Kidney tubule cell (primary cell): ENCODE data around the gene BCKDHA.
A peak's percentile ranks its signal among the peaks of the same experiment; 100 is the strongest.
"Not testable (repeated sequence)": the region's sequence is repeated elsewhere in the genome, so short reads cannot be mapped to it uniquely, and the experiment has no call there.

Experiments used
- DNase-seq: peaks from one replicate; pipeline ENCODE4 v3.0.0-alpha.2; 2018; ENCODE audit warnings: low spot score

BCKDHA gene

DNA sequence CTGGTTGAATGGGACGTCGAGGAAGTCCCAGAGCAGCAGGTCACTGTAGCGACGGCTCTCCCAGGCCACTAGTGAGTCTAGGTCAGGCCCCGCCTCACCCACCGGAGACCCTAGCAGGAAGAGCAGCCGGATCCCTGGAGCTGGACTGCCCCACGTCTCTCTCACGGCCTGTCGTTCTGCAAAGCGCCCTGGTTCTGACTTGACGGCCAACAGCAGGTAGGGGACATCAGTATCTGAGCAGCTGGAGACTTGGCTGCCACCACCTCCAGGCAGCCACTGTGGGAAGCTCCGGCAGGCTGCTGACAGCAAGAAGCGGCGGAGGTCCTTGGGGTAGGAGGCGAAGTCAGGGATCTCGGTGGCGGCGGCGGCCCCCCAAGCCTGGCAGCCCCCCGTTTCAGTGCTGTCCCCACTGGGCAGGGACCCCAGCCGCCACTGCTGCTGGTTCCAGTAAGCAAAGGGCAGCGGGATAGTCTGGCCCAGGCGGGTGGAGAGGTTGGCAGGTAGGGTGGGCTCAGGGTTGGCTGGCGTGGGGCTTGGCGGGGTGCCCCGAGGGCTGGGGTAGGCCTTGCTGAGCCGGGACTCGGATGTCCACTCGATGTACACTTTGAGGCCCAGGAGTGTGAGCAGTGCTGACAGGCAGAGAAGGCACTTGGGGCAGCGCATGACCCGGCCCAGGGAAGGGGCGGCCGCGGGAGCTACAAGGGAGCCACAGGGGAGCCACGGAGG is 28.7 kb downstream of the BCKDHA start:
- DNase-seq: no peak

DNA sequence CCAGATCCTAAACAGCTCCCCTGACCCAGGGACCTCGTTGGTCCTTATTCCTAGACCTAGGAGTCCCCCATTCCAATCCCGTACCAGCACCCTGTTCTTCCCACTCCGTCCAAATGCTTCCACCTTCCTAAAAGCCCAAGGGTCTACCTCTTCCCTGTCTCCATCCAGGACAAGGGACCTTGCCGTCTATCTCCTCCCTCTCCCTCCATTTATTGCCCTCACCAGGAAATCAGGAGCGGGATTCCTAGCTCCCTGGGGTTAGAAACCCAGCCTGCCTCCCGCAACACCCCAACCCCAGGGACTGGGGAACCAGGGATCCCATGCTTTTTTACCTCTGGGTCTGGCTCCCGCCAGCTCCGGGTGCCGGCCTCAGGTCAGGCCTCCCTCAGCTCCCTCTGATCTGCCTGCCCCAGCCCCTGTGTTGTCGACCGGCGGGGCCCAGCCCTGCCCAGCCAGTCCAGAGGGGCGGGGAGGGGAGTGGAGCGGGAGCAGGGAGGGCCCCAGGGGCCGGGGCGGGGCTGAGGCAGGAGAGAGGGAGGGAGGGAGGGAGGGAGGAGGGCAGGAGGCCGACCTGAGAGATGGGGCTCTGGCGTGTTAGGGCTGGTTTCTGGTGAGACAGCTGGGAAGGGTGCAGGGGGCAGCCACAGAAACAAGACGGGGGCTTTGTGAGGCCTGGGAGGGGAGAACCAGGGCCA is 29.5 kb downstream of the BCKDHA start, which contains the start of gene B3GNT8:
Gene B3GNT8, minus strand, starts transcription at position 423 of the 695 bp plus-strand sequence. CDS start 596 bp downstream, outside the sequence.
- peak; percentile 46 for DNase-seq

- no peak for DNase-seq
These were observed 30.2 kb downstream of the BCKDHA start for GRCh38 chr19:41427647-41428480.

GRCh38 chr19:41428481-41428859 is 30.9 kb downstream of the BCKDHA start:
- DNase-seq: no peak

GRCh38 chr19:41430922-41431321 is 33.3 kb downstream of the BCKDHA start:
- peak; percentile 30 for DNase-seq

GRCh38 chr19:41431426-41432386 is 34.1 kb downstream of the BCKDHA start:
- no peak for DNase-seq

- DNase-seq: no peak
These were observed 35.6 kb downstream of the BCKDHA start for GRCh38 chr19:41433171-41433570.

- DNase-seq: no peak
These were observed 36.8 kb downstream of the BCKDHA start for GRCh38 chr19:41434450-41434849.

GRCh38 chr19:41435376-41435775 is 37.8 kb downstream of the BCKDHA start:
- not testable (repeated sequence) for DNase-seq

DNA sequence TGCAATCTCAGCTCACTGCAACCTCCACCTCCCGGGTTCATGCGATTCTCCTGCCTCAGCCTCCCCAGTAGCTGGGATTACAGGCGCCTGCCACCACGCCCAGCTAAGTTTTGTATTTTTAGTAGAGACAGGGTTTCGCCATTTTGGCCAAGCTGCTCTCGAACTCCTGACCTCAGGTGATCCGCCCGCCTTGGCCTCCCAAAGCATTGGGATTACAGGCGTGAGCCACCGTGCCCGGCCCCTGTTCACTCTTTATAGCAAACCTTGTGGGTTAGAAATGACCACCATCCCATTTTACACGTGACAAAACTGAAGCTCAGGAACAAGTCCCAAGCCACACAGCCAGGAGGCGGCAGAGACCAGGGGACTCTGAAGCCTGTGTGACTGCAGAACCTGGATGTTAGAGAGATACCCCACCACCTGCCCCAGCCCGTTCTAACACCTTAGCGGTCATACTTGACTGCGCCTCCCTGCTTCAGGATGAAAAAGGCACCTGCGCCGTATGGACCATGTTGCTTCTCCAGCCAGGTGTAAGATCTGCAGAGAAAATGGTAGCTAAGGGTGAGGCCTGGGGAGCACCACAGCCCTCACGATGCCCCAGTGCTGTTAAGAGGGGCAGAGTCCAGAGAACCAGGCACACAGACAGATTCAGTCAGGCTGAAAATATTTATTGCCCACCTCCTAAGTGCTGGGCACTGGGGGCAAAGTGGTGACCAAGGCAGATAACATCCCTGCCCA is 38.5 kb downstream of the BCKDHA start:
- DNase-seq: no peak

DNA sequence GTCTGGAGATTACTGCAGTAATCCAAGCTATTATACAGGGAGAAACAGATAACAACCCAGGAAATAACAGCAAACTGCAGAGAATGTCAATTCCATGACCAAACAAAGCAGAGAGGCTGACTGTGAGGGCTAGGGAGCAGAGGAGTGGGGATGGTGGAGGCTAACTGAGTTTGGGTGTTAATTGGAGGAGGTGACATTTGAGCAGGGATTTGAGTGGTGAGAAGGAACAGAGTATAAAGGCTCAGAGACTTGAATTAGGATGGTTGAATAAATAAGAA is 39.0 kb downstream of the BCKDHA start:
- no peak for DNase-seq

GRCh38 chr19:41437944-41438574 is 40.4 kb downstream of the BCKDHA start:
- DNase-seq: no peak

- peak; percentile 98 for DNase-seq
These were observed 42.0 kb downstream of the BCKDHA start, which contains the start of gene DMAC2 for GRCh38 chr19:41439441-41440222. Gene DMAC2, minus strand, starts transcription at chr19:41439912. Its CDS starts 13 bp downstream, at chr19:41439899.

DNA sequence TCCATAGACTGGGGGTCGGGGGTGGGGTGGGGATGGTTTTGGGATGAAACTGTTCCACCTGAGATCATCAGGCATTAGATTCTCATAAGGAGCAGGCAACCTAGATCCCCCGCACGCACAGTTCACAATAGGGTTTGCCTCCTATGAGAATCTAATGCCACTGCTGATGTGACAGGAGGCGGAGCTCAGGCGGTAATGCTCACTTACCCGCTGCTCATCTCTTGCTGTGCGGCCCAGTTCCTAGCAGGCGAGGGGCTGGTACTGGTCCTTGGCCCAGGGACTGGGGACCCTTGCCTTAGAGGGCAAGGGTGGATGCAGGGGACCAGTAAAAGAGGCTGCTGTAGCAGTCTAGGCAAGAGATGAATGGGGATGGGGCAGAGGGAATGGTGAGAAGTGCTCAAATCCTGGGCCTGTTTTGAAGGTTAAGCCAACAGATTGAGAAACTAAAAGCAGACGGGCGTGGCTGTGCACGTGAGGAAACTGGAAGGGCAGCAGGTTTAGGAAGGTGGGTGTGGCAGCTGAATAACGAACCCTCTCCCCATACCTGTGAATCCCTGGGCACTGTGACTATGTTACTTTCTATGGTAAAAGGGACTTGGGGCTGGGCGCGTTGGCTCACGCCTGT is 43.8 kb downstream of the BCKDHA start:
- DNase-seq: no peak

GRCh38 chr19:41442473-41443355 is 45.1 kb downstream of the BCKDHA start, which contains the start of gene ERICH4:
Gene ERICH4, plus strand, starts transcription at chr19:41443156. Its CDS starts 14 bp downstream, at chr19:41443170.
- DNase-seq: no peak

DNA sequence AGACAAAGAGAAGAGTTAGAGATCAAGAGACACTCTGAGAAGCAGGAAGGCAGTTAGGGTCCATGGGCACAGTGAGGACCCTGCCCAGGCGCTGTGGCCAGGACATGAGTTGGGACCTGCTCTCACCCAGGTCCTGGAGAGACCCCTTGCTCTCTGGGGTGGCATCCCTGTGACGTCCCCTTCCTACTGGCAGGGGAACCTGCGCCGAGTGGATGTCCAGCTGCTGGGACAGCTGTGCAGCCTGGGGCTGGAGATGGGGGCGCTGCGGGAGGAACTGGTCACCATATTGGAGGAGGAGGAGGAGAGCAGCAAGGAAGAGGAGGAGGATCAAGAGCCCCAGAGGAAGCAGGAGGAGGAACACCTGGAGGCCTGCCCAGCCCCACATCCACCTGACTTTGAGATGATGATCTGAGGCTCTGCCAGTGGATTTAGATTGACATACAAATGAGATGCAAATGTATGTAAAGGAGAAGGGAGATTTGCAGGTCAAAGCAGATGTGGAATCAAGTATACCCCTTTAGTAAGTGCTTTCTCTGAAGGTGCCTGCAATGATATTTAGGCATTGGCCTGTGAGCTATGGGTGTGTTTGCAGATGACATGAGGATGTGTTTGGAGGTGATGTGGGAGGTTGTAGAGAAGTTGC is 46.3 kb downstream of the BCKDHA start:
- no peak for DNase-seq

- DNase-seq: no peak
These were observed 48.0 kb downstream of the BCKDHA start for GRCh38 chr19:41445575-41445974.
